ENCODE data around the gene SLC16A12.
"Not testable (repeated sequence)": the region's sequence is repeated elsewhere in the genome, so short reads cannot be mapped to it uniquely, and the experiment has no call there.

DNA sequence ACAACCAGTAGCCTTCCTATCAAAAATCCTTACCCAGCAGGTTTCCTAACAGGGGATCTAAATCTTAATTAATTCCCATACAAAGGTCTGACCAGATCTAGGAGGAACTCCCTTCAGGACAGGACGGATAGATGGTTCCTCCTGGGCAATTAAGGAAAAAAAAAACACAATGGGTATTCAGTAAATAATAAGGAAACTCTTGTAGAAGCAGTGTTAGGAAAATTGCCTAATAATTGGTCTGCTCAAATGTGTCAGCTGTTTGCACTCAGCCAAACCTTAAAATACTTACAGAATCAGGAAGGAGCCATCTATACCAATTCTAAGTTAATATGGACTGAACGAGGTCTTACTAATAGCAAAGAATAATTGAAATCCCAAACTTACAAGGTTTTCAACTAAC, 124.3 kb downstream of the SLC16A12 start:
- TF ChIP-seq, protein P1, sequence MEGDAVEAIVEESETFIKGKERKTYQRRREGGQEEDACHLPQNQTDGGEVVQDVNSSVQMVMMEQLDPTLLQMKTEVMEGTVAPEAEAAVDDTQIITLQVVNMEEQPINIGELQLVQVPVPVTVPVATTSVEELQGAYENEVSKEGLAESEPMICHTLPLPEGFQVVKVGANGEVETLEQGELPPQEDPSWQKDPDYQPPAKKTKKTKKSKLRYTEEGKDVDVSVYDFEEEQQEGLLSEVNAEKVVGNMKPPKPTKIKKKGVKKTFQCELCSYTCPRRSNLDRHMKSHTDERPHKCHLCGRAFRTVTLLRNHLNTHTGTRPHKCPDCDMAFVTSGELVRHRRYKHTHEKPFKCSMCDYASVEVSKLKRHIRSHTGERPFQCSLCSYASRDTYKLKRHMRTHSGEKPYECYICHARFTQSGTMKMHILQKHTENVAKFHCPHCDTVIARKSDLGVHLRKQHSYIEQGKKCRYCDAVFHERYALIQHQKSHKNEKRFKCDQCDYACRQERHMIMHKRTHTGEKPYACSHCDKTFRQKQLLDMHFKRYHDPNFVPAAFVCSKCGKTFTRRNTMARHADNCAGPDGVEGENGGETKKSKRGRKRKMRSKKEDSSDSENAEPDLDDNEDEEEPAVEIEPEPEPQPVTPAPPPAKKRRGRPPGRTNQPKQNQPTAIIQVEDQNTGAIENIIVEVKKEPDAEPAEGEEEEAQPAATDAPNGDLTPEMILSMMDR (conservative IDR thresholded peaks at IDR 0.05) = not testable (repeated sequence)
- not testable (repeated sequence) for TF ChIP-seq ZFX (IDR thresholded peaks at IDR 0.05)

Measured in C4-2B (cell line).